Memory B cell (primary cell): ENCODE data around the gene BTNL9.

Experiments used
- ATAC-seq: fragments of 150-1000 bp; cut with Tn5 transposase; 2 replicates; pipeline ENCODE4 v1.10.0; 2021; ENCODE audit warnings: low read depth, mild to moderate bottlenecking, moderate library complexity
- DNase-seq, 2 donors: peaks; one replicate each; pipeline ENCODE4 v3.0.0; 2022; ENCODE audit warnings: low spot score in 2 of 2
- H3K27ac Mint-ChIP-seq: one replicate; pipeline ENCODE4 v1.8.0; 2022; ENCODE audit warnings: mild to moderate bottlenecking, moderate library complexity, mixed read lengths
- H3K27me3 Mint-ChIP-seq: one replicate; pipeline ENCODE4 v1.8.0; 2022; ENCODE audit warnings: mixed read lengths
- H3K36me3 Mint-ChIP-seq: one replicate; pipeline ENCODE4 v1.8.0; 2022; ENCODE audit warnings: mild to moderate bottlenecking, mixed read lengths
- H3K4me1 Mint-ChIP-seq: one replicate; pipeline ENCODE4 v1.8.0; 2022; ENCODE audit warnings: mixed read lengths
- H3K4me3 Mint-ChIP-seq: one replicate; pipeline ENCODE4 v1.8.0; 2022; ENCODE audit warnings: mild to moderate bottlenecking, moderate library complexity, mixed read lengths
- H3K9me3 Mint-ChIP-seq: one replicate; pipeline ENCODE4 v1.8.0; 2022; ENCODE audit warnings: mixed read lengths

BTNL9 gene

DNA sequence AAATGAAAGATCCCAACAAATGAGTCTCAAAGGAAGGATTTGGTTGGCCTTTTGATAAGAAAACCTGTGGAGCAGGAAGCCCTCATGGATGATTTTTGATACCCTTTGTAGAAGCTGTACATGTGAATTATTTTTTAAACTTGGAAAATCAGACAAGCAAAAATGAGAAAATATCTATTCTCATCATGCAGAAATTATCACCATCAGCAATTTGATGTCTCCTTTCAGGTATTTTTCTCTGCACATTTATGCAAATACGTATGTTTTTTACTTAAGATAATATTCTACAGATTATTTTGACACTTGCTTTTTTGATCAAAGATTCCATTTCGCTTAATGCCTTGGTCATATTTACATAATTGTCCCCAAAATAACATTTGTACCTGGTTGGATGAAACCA lies 7.2 kb downstream of the BTNL9 start:
- Mint-ChIP-seq H3K9me3 (peaks cover 3% of the 10 kb centered on the region), H3K27me3 (peaks cover 24% of the 10 kb centered on the region)
- DNase-seq: no peak

DNA sequence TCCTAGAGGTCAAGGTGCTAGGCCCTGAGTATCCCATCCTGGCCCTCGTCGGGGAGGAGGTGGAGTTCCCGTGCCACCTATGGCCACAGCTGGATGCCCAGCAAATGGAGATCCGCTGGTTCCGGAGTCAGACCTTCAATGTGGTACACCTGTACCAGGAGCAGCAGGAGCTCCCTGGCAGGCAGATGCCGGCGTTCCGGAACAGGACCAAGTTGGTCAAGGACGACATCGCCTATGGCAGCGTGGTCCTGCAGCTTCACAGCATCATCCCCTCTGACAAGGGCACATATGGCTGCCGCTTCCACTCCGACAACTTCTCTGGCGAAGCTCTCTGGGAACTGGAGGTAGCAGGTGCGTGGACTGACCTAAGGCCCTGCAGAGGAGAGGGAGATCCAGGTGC lies 7.9 kb downstream of the BTNL9 start:
- Mint-ChIP-seq H3K9me3 (peaks cover 3% of the 10 kb centered on the region), H3K36me3 (no peaks in the 10 kb centered on the region), H3K27me3 (peaks cover 21% of the 10 kb centered on the region), H3K27ac (no peak overlapping the region), H3K4me1 (peaks cover 9% of the 10 kb centered on the region), H3K4me3 (no peak overlapping the region)
- no peak for ATAC-seq
- no peak for DNase-seq

More for the DNA sequence above, 7.2 kb downstream of the BTNL9 start:
- no peaks in the 10 kb centered on the region for H3K36me3 Mint-ChIP-seq
- H3K4me1 Mint-ChIP-seq: peaks cover 9% of the 10 kb centered on the region
- no peak for ATAC-seq
- H3K4me3 Mint-ChIP-seq: no peak overlapping the region
- no peak overlapping the region for H3K27ac Mint-ChIP-seq

DNA sequence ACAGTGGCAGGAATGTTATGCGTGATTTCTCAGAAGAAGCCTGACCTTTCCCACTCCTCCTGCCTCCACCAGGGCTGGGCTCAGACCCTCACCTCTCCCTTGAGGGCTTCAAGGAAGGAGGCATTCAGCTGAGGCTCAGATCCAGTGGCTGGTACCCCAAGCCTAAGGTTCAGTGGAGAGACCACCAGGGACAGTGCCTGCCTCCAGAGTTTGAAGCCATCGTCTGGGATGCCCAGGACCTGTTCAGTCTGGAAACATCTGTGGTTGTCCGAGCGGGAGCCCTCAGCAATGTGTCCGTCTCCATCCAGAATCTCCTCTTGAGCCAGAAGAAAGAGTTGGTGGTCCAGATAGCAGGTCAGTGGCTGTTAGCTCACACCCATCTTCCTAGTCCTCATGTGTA lies 9.9 kb downstream of the BTNL9 start:
- Mint-ChIP-seq H3K9me3 (peaks cover 3% of the 10 kb centered on the region), H3K4me3 (no peak overlapping the region), H3K27ac (no peak overlapping the region), H3K36me3 (no peaks in the 10 kb centered on the region), H3K27me3 (peaks cover 23% of the 10 kb centered on the region), H3K4me1 (peaks cover 12% of the 10 kb centered on the region)
- DNase-seq: no peak
- ATAC-seq: no peak

DNA sequence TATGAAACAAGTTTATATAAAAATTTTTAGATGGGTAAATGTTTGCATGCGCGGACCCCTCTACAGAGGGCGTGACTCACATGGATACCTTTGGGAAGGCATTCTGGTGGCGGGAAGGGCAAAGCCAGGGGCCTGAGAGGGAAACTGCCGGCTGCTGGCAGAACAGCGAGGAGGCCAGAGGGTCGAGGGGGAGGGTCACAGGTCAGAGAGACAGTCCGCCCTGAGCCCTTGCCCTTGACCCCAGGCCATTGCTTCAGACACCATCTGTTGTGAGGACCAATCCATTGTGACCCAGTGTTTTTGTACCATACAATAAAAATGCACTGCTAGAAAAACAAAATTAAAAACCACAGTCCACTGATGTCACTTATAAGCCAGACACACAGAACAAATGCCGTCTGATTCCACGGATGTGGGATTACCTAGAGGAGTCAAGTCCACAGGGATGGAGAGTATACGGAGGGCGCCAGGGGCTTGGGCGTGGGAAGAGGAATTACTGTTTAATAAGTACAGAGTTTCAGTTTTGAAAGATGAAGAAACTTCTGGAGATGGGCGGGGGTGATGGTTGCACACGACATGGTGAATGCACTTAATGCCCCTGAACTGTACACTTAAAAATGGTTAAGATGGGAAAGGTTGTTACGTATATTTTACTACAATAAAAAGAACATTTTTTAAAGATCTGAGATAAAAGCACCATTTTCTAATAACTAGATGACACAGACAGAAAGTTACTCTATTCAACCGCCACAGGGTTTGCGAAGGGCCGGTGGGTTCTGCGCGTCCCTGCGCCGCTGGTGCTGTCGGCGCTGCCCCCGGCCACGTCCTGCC lies 12.0 kb downstream of the BTNL9 start:
- Mint-ChIP-seq H3K4me3 (peak overlapping the region; percentile 90), H3K36me3 (no peaks in the 10 kb centered on the region)
- ATAC-seq: no peak

DNA sequence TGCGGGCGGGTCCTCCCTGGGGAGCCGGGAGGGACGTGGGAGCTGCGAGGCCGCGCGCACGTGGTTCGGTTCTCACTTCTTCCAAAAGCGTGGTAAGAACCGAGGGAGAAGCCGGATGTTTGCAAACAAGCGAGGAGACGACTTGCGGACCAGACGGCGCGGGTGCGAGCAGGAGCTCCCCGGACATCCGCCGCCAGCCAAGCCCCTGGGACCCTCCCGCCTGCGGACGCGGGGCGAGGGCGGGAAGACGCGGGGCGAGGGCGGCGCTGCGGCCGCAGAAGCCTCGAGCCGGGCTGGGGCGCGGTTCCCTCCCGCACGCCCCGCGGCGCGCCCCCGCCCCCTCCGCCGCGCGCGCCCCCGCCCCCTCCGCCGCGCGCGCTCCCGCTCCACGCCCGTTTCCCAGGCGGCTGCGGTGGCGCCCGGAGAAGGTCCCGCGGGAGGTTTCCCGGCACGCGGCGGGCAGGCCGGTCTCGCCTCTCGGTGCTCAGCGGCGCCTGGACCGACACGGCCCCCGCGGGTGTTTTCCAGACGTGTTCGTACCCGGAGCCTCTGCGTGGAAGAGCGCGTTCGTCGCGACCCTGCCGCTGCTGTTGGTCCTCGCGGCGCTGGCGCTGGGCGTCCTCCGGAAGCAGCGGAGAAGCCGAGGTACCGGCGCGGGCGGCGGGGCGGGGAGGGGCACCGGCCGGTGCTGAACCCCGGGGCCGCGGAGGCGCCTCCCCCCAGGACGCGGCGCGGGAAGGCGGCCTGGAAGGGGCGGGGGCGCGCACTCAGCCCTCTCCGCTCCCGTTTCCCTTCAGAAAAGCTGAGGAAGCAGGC lies 12.8 kb downstream of the BTNL9 start:
- peaks cover 25% of the 10 kb centered on the region for H3K27me3 Mint-ChIP-seq

More for the DNA sequence above, 12.0 kb downstream of the BTNL9 start:
- H3K4me1 Mint-ChIP-seq: peaks cover 12% of the 10 kb centered on the region
- H3K27ac Mint-ChIP-seq: peak overlapping the region; percentile 91
- DNase-seq: no peak
- peaks cover 29% of the 10 kb centered on the region for H3K27me3 Mint-ChIP-seq
- H3K9me3 Mint-ChIP-seq: peaks cover 3% of the 10 kb centered on the region

DNA sequence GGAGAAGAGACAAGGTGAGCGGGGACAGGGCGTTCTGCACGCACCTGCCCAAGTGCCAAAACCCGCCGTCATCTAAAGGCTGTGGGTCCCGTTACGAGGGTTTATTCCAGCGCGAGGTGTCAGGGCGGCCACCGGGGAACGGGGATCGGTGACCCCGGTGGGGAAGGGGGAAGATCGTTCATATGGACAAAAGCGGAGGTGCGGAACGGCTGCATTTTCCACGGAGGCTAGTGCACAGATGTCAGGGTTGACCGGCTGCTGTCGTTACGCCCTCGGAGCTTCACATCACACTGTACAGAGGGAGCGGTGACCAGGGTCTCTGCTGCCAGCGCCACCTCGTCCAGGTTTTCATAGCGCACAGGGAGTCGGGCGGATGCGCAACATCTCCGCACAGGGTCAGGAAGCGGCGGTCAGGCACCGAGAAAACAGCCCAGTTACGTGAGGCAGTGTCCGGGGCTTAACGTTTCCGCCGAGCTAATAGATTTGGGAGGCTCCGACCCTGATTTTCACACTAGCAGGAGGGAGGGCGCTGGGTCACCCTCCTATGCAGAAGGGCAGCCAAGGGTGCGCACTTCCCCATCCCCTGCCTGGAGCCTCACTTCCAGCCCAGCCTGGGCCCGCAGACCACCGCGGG lies 13.5 kb downstream of the BTNL9 start:
- peaks cover 3% of the 10 kb centered on the region for H3K9me3 Mint-ChIP-seq
- ATAC-seq: no peak
- DNase-seq: no peak
- peak overlapping the region; percentile 72 for H3K27ac Mint-ChIP-seq
- H3K4me1 Mint-ChIP-seq: peaks cover 12% of the 10 kb centered on the region
- no peaks in the 10 kb centered on the region for H3K36me3 Mint-ChIP-seq
- H3K27me3 Mint-ChIP-seq: peaks cover 27% of the 10 kb centered on the region
- H3K4me3 Mint-ChIP-seq: peak overlapping the region; percentile 81

More for the DNA sequence above, 12.8 kb downstream of the BTNL9 start:
- DNase-seq: peak in 1 of 2 donors; percentile 40
- H3K27ac Mint-ChIP-seq: peak overlapping the region; percentile 91
- peaks cover 12% of the 10 kb centered on the region for H3K4me1 Mint-ChIP-seq
- peak overlapping the region; percentile 90 for H3K4me3 Mint-ChIP-seq
- no peaks in the 10 kb centered on the region for H3K36me3 Mint-ChIP-seq
- H3K9me3 Mint-ChIP-seq: peaks cover 3% of the 10 kb centered on the region
- peak; percentile 14 for ATAC-seq

DNA sequence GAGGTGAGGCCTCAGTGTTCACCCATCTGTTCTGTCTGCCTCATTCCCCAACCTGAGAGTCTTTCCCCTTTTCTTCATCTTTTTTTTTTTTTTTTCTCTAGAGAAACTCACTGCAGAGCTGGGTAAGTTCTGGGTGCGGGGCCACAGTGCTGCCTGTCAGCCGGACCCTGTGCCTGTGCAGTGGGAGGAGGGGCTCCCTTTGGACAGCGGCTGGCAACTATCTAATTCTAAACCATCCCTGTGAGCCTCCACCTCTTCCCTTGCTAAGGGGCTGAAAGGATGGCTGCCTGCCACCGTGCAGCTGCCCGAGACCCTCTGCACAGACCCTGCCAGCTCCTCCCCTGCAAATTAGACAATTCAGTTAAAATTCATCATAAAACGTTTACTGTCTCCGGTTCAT lies 14.1 kb downstream of the BTNL9 start:
- Mint-ChIP-seq H3K9me3 (peaks cover 3% of the 10 kb centered on the region), H3K4me3 (peak overlapping the region; percentile 81), H3K27ac (peak overlapping the region; percentile 29), H3K27me3 (peaks cover 29% of the 10 kb centered on the region), H3K36me3 (no peaks in the 10 kb centered on the region), H3K4me1 (peaks cover 12% of the 10 kb centered on the region)
- ATAC-seq (no peak), DNase-seq (no peak)

DNA sequence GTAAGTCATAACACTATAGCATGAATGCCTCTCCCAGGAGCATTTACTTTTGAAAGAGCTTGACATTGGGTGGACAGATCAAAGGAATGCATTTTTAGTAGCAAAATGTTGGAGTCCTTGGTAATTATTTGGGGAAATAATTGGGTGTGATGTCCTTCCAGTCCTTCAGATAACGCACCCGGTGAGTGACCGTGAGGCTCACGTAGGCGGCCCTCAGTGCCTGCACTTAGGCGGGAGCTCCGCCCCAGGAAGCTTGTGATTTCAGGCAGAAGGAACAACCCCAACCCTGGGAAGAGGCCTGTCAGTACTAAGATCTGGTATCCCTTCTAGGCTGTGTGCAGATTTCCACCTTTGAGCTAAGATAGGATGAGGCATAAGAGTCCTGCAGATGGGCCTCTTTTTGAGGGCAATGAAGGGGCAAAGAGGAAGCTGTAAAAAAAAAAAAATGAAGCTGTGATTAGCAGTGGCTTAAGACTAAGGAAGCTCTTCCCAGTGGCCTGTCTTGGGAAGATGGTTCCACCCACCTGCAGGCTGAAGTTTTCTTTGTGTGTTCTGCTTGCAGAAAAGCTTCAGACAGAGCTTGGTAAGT lies 14.9 kb downstream of the BTNL9 start:
- Mint-ChIP-seq H3K27ac (no peak overlapping the region), H3K27me3 (peaks cover 28% of the 10 kb centered on the region)
- no peak for ATAC-seq

DNA sequence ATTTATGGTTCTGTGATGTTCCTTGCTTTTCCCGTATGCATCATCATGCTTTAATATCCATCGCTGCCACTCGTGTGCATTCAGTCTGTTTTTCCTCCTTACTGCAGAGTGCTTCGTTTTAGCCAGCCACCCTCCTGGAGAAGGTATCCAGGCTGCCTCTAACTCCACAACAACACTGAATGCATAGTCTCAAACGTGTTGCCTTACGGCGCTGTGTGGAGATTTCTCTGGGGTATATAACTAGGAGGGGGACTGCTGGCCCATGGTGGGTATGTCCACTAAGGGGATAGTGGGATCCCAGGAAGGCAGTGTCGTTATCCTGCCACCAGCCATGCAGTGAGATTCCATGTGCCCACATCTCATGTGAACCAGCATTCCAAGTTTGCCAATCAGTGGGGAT lies 16.4 kb downstream of the BTNL9 start:
- ATAC-seq (no peak), DNase-seq (no peak)
- H3K36me3 Mint-ChIP-seq: no peaks in the 10 kb centered on the region
- H3K27ac Mint-ChIP-seq: no peak overlapping the region
- H3K9me3 Mint-ChIP-seq: peaks cover 3% of the 10 kb centered on the region
- peaks cover 26% of the 10 kb centered on the region for H3K27me3 Mint-ChIP-seq
- no peak overlapping the region for H3K4me3 Mint-ChIP-seq
- peaks cover 7% of the 10 kb centered on the region for H3K4me1 Mint-ChIP-seq

More for the DNA sequence above, 14.9 kb downstream of the BTNL9 start:
- peaks cover 7% of the 10 kb centered on the region for H3K4me1 Mint-ChIP-seq
- no peaks in the 10 kb centered on the region for H3K36me3 Mint-ChIP-seq
- no peak overlapping the region for H3K4me3 Mint-ChIP-seq
- no peak for DNase-seq
- peaks cover 3% of the 10 kb centered on the region for H3K9me3 Mint-ChIP-seq

DNA sequence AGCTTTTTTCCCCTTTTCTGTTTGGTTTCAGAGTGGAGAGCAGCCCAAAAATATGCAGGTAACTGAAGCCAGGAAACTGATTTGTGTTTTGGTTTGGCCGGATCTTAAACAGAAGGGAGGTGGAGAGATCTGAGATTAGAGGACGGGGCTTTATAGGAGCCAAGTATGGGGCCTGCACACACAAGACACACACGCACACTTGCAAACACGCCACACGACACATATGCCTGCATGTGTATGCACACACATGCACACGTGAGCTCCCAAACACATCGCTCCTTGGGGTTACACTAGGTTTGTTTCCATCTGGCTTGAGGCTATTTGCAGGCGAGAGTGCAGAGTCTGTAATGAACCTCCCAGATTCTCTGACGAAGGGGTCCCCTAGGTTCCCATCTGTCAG lies 18.3 kb downstream of the BTNL9 start:
- Mint-ChIP-seq H3K27ac (no peak overlapping the region), H3K9me3 (no peaks in the 10 kb centered on the region), H3K4me3 (no peak overlapping the region), H3K36me3 (peaks cover 3% of the 10 kb centered on the region), H3K27me3 (peaks cover 30% of the 10 kb centered on the region), H3K4me1 (peaks cover 4% of the 10 kb centered on the region)
- ATAC-seq (no peak), DNase-seq (no peak)

DNA sequence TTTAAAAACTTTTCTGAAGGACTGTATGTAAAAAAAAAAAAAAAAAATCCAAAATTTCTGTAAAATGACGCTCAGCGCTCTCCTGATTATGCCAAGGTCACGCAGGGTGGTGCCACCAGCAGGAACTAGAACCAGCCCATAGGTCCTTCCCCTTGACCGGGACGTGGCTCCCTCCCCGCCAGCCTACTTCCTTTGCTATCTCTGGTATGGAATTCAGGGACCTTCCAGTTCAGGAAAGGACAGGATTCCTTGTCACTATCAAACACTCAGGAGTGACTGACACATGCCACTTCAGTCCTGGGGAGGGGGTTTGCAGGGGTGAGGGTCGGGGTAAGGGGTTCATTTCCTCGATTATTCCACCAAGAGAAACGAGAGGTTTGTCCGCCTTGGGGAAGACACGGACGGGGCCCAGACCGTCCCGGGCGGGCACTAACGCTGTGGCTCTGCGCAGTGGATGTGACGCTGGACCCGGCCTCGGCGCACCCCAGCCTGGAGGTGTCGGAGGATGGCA lies 18.8 kb downstream of the BTNL9 start:
- H3K4me1 Mint-ChIP-seq: no peaks in the 10 kb centered on the region
- DNase-seq (no peak), ATAC-seq (no peak)
- no peak overlapping the region for H3K4me3 Mint-ChIP-seq
- no peaks in the 10 kb centered on the region for H3K9me3 Mint-ChIP-seq
- H3K27ac Mint-ChIP-seq: no peak overlapping the region
- peaks cover 29% of the 10 kb centered on the region for H3K27me3 Mint-ChIP-seq
- peaks cover 3% of the 10 kb centered on the region for H3K36me3 Mint-ChIP-seq

DNA sequence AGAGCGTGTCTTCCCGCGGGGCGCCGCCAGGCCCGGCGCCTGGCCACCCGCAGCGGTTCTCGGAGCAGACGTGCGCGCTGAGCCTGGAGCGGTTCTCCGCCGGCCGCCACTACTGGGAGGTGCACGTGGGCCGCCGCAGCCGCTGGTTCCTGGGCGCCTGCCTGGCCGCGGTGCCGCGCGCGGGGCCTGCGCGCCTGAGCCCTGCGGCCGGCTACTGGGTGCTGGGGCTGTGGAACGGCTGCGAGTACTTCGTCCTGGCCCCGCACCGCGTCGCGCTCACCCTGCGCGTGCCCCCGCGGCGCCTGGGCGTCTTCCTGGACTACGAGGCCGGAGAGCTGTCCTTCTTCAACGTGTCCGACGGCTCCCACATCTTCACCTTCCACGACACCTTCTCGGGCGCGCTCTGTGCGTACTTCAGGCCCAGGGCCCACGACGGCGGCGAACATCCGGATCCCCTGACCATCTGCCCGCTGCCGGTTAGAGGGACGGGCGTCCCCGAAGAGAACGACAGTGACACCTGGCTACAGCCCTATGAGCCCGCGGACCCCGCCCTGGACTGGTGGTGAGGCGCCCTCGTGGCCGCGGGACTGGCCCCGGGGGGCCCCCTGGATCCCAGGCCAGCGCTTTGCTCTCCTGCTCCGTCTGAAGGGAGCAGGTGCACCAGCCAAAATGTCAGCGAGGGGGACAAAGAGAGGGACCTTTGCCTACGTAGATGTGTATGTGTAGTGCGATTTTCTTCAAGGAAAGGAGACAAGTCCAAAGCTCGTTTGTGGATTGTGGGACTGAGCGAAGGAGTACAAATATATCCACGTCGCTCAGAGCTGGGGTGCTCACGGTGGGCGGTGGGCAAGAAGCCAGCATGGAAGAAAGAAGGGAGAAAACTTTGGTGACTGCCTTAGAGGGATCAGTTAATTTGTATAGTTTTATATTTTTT lies 19.5 kb downstream of the BTNL9 start:
- Mint-ChIP-seq H3K4me1 (no peaks in the 10 kb centered on the region), H3K9me3 (no peaks in the 10 kb centered on the region), H3K27me3 (peaks cover 25% of the 10 kb centered on the region), H3K27ac (no peak overlapping the region), H3K36me3 (peaks cover 3% of the 10 kb centered on the region), H3K4me3 (no peak overlapping the region)
- DNase-seq: no peak
- no peak for ATAC-seq

DNA sequence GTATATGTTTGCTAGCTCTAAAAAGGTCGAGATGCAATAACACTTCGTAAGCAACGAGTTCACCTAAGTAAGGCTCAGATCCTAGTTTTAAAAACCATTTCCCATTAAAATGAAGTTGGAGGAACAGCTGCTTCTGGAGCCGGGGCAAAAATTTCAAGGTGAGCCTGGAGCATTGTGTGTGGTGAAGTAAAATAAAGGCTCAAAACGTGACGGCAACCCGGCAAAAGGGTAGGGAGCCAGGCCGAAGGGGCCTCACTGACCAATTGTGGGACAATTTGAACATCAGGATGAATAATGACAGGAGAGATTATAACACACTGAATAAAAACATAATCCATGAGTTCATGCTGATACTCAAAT lies 20.1 kb downstream of the BTNL9 start:
- Mint-ChIP-seq H3K27me3 (peaks cover 25% of the 10 kb centered on the region), H3K4me3 (no peak overlapping the region), H3K27ac (no peak overlapping the region), H3K9me3 (no peaks in the 10 kb centered on the region), H3K4me1 (no peaks in the 10 kb centered on the region), H3K36me3 (peaks cover 3% of the 10 kb centered on the region)
- ATAC-seq (no peak), DNase-seq (no peak)
